ENCODE results near the gene POU2AF3.

GRCh38 chr11:111310723-111311122 is 12.4 kb downstream of the POU2AF3 start:
- TF ChIP-seq CTCF (conservative IDR thresholded peaks at IDR 0.05): no peak
- no peak for TF ChIP-seq EZH2 (IDR thresholded peaks at IDR 0.05; ENCODE audit: low read depth)
